IMR-90 (cell line): ENCODE data around the gene RPS24. TPM values are rescaled to one million over a fixed set of nuclear protein-coding genes. Genes with fewer than 3 reads are reported as not detected.

ENCODE experiments used
- ATAC-seq: fragments of 200-7000 bp; cut with Tn5 transposase; 2 replicates; pipeline ENCODE4 v1.9.1; 2020; ENCODE audit warnings: low read depth, mild to moderate bottlenecking, moderate library complexity
- BruUV-seq: library from RNA; stranded (reverse); fragments of 400-500 nt; replicated peaks from 2 replicates; lab custom pipeline; 2021; lab: Mats Ljungman, UMichigan
- CTCF ChIA-PET: fragments of 300-600 bp; formaldehyde crosslinking; extraction: SDS; loops from one replicate; lab custom pipeline; 2021; ENCODE audit warnings: antibody characterized with exemption; lab: Yijun Ruan, JAX
- POLR2A ChIA-PET: fragments of 300-600 bp; sonication (Branson Sonifier 250); formaldehyde crosslinking; loops from one replicate; lab custom pipeline; 2022; ENCODE audit warnings: antibody characterized with exemption; ENCODE audit not compliant: unreplicated experiment; lab: Charles Lee
- DNase-seq: peaks from one replicate; pipeline ENCODE4 v3.0.0; 2013
- H2AFZ ChIP-seq: replicated peaks from 2 replicates; pipeline ENCODE3; 2013; ENCODE audit warnings: low read length, mild to moderate bottlenecking; ENCODE audit not compliant: poor library complexity
- H2AK5ac ChIP-seq: 2 replicates; pipeline ENCODE4 v1.6.1; 2013; ENCODE audit warnings: low read depth, low read length, inconsistent platforms
- H2AK9ac ChIP-seq: replicated peaks from 2 replicates; pipeline ENCODE3; 2013; ENCODE audit warnings: mild to moderate bottlenecking, low read depth, low read length, moderate library complexity; ENCODE audit not compliant: poor library complexity
- H2BK120ac ChIP-seq: 2 replicates; pipeline ENCODE4 v1.6.1; 2013; ENCODE audit warnings: low read depth, low read length, inconsistent platforms
- H2BK15ac ChIP-seq: 3 replicates; pipeline ENCODE4 v1.6.1; 2013; ENCODE audit warnings: low read depth, low read length, inconsistent platforms
- H2BK20ac ChIP-seq: 2 replicates; pipeline ENCODE4 v1.6.1; 2013; ENCODE audit warnings: low read depth, mild to moderate bottlenecking, inconsistent platforms, low read length, moderate library complexity
- H2BK5ac ChIP-seq: 2 replicates; pipeline ENCODE4 v1.6.1; 2013; ENCODE audit warnings: mild to moderate bottlenecking, low read depth, low read length, inconsistent platforms; ENCODE audit not compliant: poor library complexity, severe bottlenecking
- H3K14ac ChIP-seq: replicated peaks from 2 replicates; pipeline ENCODE4 v1.6.1; 2013; ENCODE audit warnings: low read depth, low read length, inconsistent platforms
- H3K18ac ChIP-seq: 2 replicates; pipeline ENCODE4 v1.6.1; 2013; ENCODE audit warnings: low read depth, low read length, control low read depth
- H3K23ac ChIP-seq: 2 replicates; pipeline ENCODE4 v1.6.1; 2013; ENCODE audit warnings: low read depth, low read length, inconsistent platforms
- H3K27ac ChIP-seq: 2 replicates; pipeline ENCODE4 v1.5.1; 2013; ENCODE audit warnings: mild to moderate bottlenecking, control low read depth, low read length; ENCODE audit not compliant: insufficient read depth
- H3K27me3 ChIP-seq: 2 replicates; pipeline ENCODE4 v1.6.1; 2013; ENCODE audit warnings: low read length; ENCODE audit not compliant: control insufficient read depth, insufficient read depth
- H3K36me3 ChIP-seq: 2 replicates; pipeline ENCODE4 v1.6.1; 2013; ENCODE audit warnings: low read length, mixed read lengths; ENCODE audit not compliant: control insufficient read depth, insufficient read depth
- H3K4ac ChIP-seq: 2 replicates; pipeline ENCODE4 v1.6.1; 2013; ENCODE audit warnings: low read depth, low read length, inconsistent platforms
- H3K4me1 ChIP-seq: 2 replicates; pipeline ENCODE4 v1.6.1; 2013; ENCODE audit warnings: low read length, mixed read lengths; ENCODE audit not compliant: control insufficient read depth, insufficient read depth
- H3K4me2 ChIP-seq: 2 replicates; pipeline ENCODE4 v1.6.1; 2013; ENCODE audit warnings: low read depth, mild to moderate bottlenecking, control low read depth, low read length, moderate library complexity
- H3K4me3 ChIP-seq: 2 replicates; pipeline ENCODE4 v1.5.1; 2013; ENCODE audit warnings: low read depth, mild to moderate bottlenecking, control low read depth, low read length, moderate library complexity; ENCODE audit not compliant: insufficient read depth
- H3K56ac ChIP-seq: 2 replicates; pipeline ENCODE4 v1.6.1; 2013; ENCODE audit warnings: low read length, inconsistent platforms; ENCODE audit not compliant: insufficient read depth; ENCODE audit errors: extremely low read depth
- H3K79me1 ChIP-seq, 2 experiments: 2 replicates each; pipeline ENCODE4 v1.6.1; 2013; ENCODE audit warnings: low read length in 2 of 2, inconsistent platforms in 1 of 2, low read depth in 1 of 2
- H3K9ac ChIP-seq: 2 replicates; pipeline ENCODE4 v1.6.1; 2013; ENCODE audit warnings: low read depth, low read length, control low read depth
- H3K9me1 ChIP-seq: 2 replicates; pipeline ENCODE4 v1.6.1; 2013; ENCODE audit warnings: low read length, inconsistent platforms; ENCODE audit not compliant: insufficient read depth
- H3K9me3 ChIP-seq: 2 replicates; pipeline ENCODE4 v1.6.1; 2013; ENCODE audit warnings: low read length; ENCODE audit not compliant: control insufficient read depth, insufficient read depth
- H4K20me1 ChIP-seq: 2 replicates; pipeline ENCODE4 v1.6.1; 2013; ENCODE audit warnings: low read length, inconsistent platforms; ENCODE audit not compliant: insufficient read depth
- H4K5ac ChIP-seq: 2 replicates; pipeline ENCODE4 v1.6.1; 2013; ENCODE audit warnings: mild to moderate bottlenecking, low read depth, low read length, control low read depth
- H4K8ac ChIP-seq, 2 experiments: 2 replicates each; pipeline ENCODE4 v1.6.1; 2013; ENCODE audit warnings: low read depth in 2 of 2, low read length in 2 of 2, control low read depth in 1 of 2, inconsistent platforms in 1 of 2
- H4K91ac ChIP-seq: 2 replicates; pipeline ENCODE4 v1.6.1; 2013; ENCODE audit warnings: low read depth, low read length, inconsistent platforms; ENCODE audit not compliant: insufficient read depth
- BHLHE40 ChIP-seq: fragments of 150-350 bp; IDR thresholded peaks from 2 replicates; pipeline ENCODE4 v1.6.1; 2016; ENCODE audit warnings: mild to moderate bottlenecking, low read depth, low read length
- CEBPB ChIP-seq: IDR thresholded peaks from 2 replicates; pipeline ENCODE4 v1.6.1; 2012; ENCODE audit warnings: low read depth, low read length, improper control_type of control experiment
- CHD1 ChIP-seq: IDR thresholded peaks from 2 replicates; pipeline ENCODE4 v1.6.1; 2012; ENCODE audit warnings: low read depth, low read length, improper control_type of control experiment
- ELK1 ChIP-seq: fragments of 150-350 bp; IDR thresholded peaks from 2 replicates; pipeline ENCODE4 v1.6.1; 2016; ENCODE audit warnings: low read depth, mild to moderate bottlenecking, low read length, moderate library complexity, borderline replicate concordance
- FOS ChIP-seq: fragments of 150-350 bp; IDR thresholded peaks from 2 replicates; pipeline ENCODE4 v1.6.1; 2016; ENCODE audit warnings: low read depth, low read length
- MAFK ChIP-seq: IDR thresholded peaks from 2 replicates; pipeline ENCODE4 v1.6.1; 2012; ENCODE audit warnings: low read depth, low read length, improper control_type of control experiment
- MAZ ChIP-seq: IDR thresholded peaks from 2 replicates; pipeline ENCODE4 v1.6.1; 2012; ENCODE audit warnings: low read depth, mild to moderate bottlenecking, low read length, improper control_type of control experiment, moderate library complexity, borderline replicate concordance
- MXI1 ChIP-seq: IDR thresholded peaks from 2 replicates; pipeline ENCODE4 v1.6.1; 2012; ENCODE audit warnings: low read depth, mild to moderate bottlenecking, low read length, moderate library complexity, borderline replicate concordance
- NFE2L2 ChIP-seq: fragments of 150-350 bp; IDR thresholded peaks from 2 replicates; pipeline ENCODE4 v1.6.1; 2016; ENCODE audit warnings: low read depth, mild to moderate bottlenecking, low read length
- POLR2A ChIP-seq: IDR thresholded peaks from 2 replicates; pipeline ENCODE4 v1.6.1; 2012; ENCODE audit warnings: mild to moderate bottlenecking, low read depth, low read length
- RAD21 ChIP-seq: IDR thresholded peaks from 2 replicates; pipeline ENCODE4 v1.6.1; 2012; ENCODE audit warnings: low read length, improper control_type of control experiment
- RCOR1 ChIP-seq: IDR thresholded peaks from 2 replicates; pipeline ENCODE4 v1.6.1; 2012; ENCODE audit warnings: mild to moderate bottlenecking, low read length, improper control_type of control experiment; ENCODE audit not compliant: insufficient replicate concordance
- RFX5 ChIP-seq: IDR thresholded peaks from 2 replicates; pipeline ENCODE4 v1.8.0; 2012; ENCODE audit warnings: low read depth, mild to moderate bottlenecking, low read length, moderate library complexity
- SMC3 ChIP-seq: fragments of 150-350 bp; IDR thresholded peaks from 2 replicates; pipeline ENCODE4 v1.6.1; 2016; ENCODE audit warnings: low read depth, mild to moderate bottlenecking, antibody characterized with exemption, low read length, moderate library complexity
- USF2 ChIP-seq: fragments of 150-350 bp; IDR thresholded peaks from 2 replicates; pipeline ENCODE4 v1.6.1; 2017; ENCODE audit warnings: mild to moderate bottlenecking, antibody characterized with exemption, low read length, low read depth
- WGBS, 2 experiments: methylation state at CpG; one replicate each; pipeline versions ENCODE4 v1.1.5 to v1.1.7; 2013; ENCODE audit warnings: missing lambda C conversion rate in 2 of 2; ENCODE audit not compliant: insufficient read length in 1 of 2; ENCODE audit errors: extremely low coverage in 2 of 2; 5-methylcytosine and 5-hydroxymethylcytosine counted together
- dilution Hi-C: fragments of 300-500 bp; cut with HindIII; formaldehyde crosslinking; loops from one replicate; pipeline ENCODE4 v1.14.3; 2018; ENCODE audit warnings: low sequenced_read_pairs; ENCODE audit not compliant: unreplicated experiment
- in situ Hi-C: fragments of 300-500 bp; cut with MboI; formaldehyde crosslinking; loops from 3 replicates; pipeline ENCODE4 v1.14.3; 2019; ENCODE audit warnings: low sequenced_read_pairs, inconsistent platforms, mixed read lengths
- intact Hi-C: fragments of 100-400 bp; cut with micrococcal nuclease; formaldehyde crosslinking; loops from 2 replicates; pipeline ENCODE4 v1.10.0; 2022
- polyA plus RNA-seq, 3 experiments: library from polyadenylated mRNA; depleted of rRNA; stranded (reverse); fragments of >200 nt; gene quantifications; 2 replicates each; pipeline ENCODE4 v1.2.3, GENCODE V29; 2012; ENCODE audit warnings: low replicate concordance in 1 of 3
- total RNA-seq: library from RNA; depleted of rRNA; stranded (reverse); fragments of >200 nt; gene quantifications from 2 replicates; pipeline ENCODE4 v1.2.3, GENCODE V29; 2012
- TF ChIP-seq, protein P1 (sequence below): conservative IDR thresholded peaks from 2 replicates; pipeline ENCODE4 v1.5.1; 2012; ENCODE audit warnings: mild to moderate bottlenecking, low read depth, low read length, improper control_type of control experiment

The RPS24 gene
- total and polyA plus RNA-seq, 2 of the 4 experiments (the other 2 are of a cell fraction): 1,664 to 4,721 TPM

DNA sequence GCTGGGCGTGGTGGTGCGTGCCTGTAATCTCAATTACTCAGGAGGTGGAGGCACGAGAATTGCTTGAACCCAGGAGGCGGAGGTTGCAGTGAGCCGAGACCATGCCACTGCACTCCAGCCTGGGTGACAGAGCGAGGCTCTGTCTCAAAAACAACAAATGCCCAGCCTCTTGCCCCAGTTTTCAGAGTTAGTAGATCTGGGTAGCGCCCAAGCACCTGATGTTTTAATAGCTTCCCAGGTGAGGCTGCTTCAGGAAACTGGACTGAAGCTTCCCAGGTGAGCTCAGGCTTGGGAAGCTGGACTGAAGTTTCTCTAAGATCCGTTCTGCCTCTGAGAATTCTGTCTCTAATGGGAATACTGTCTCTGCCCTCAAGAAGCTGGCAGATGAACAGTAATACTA, 12.2 kb downstream of the RPS24 start:
- H2BK120ac ChIP-seq: no peak overlapping the region
- TF ChIP-seq FOS (no peak), RFX5 (no peak), CHD1 (no peak), NFE2L2 (no peak), RCOR1 (no peak), POLR2A (no peak), MXI1 (no peak), SMC3 (no peak), USF2 (no peak), RAD21 (no peak), MAZ (no peak), MAFK (no peak), ELK1 (no peak), BHLHE40 (no peak), CEBPB (no peak)
- TF ChIP-seq, protein P1, sequence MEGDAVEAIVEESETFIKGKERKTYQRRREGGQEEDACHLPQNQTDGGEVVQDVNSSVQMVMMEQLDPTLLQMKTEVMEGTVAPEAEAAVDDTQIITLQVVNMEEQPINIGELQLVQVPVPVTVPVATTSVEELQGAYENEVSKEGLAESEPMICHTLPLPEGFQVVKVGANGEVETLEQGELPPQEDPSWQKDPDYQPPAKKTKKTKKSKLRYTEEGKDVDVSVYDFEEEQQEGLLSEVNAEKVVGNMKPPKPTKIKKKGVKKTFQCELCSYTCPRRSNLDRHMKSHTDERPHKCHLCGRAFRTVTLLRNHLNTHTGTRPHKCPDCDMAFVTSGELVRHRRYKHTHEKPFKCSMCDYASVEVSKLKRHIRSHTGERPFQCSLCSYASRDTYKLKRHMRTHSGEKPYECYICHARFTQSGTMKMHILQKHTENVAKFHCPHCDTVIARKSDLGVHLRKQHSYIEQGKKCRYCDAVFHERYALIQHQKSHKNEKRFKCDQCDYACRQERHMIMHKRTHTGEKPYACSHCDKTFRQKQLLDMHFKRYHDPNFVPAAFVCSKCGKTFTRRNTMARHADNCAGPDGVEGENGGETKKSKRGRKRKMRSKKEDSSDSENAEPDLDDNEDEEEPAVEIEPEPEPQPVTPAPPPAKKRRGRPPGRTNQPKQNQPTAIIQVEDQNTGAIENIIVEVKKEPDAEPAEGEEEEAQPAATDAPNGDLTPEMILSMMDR: no peak
- WGBS, 2 experiments: 94% methylated on average over 3 of the region's 8 CpGs; no CpG with 5 or more reads in 1 of the 2 experiments

More for the DNA sequence above, 12.2 kb downstream of the RPS24 start:
- CTCF ChIA-PET: interaction anchor here (0.7 kb wide), 1 partner anchor 1202 kb away, joined by 3 read pairs; no protein-coding TSS in a partner anchor
- Histone ChIP-seq H3K9me1 (peaks cover 17% of the 10 kb centered on the region), H2BK15ac (no peak overlapping the region), H3K36me3 (peaks cover 18% of the 10 kb centered on the region), H3K56ac (no peak overlapping the region), H3K4ac (no peak overlapping the region), H3K9me3 (no peaks in the 10 kb centered on the region), H4K5ac (no peak overlapping the region), H4K91ac (no peak overlapping the region), H2AK5ac (no peak overlapping the region), H2BK5ac (no peak overlapping the region), H2AFZ (no peak overlapping the region), H2BK20ac (no peak overlapping the region), H4K8ac (no peak overlapping the region), H3K18ac (no peak overlapping the region), H3K27me3 (no peaks in the 10 kb centered on the region), H3K4me2 (no peak overlapping the region), H3K27ac (no peak overlapping the region), H3K79me1 (peaks cover 10 to 36% of the 10 kb centered on the region in 2 experiments; a peak in 3 of 4 replicates), H3K14ac (no peak overlapping the region), H4K20me1 (peaks cover 43% of the 10 kb centered on the region), H3K23ac (no peak overlapping the region), H3K4me3 (no peak overlapping the region), H2AK9ac (no peak overlapping the region), H3K4me1 (peaks cover 15% of the 10 kb centered on the region), H3K9ac (no peak overlapping the region)
- POLR2A ChIA-PET: no interaction called here
- intact Hi-C loops: loop anchor here (2.0 to 10.0 kb wide), 5 partner anchors 151 to 1025 kb away; no protein-coding TSS in a partner anchor
- DNase-seq (no peak), ATAC-seq (no peak)
- dilution Hi-C loops: no loop called here
- BruUV-seq: no TSS peak
- in situ Hi-C loops: loop anchor here (5.0 to 10.0 kb wide), 3 partner anchors 259 to 1151 kb away; no protein-coding TSS in a partner anchor
